CD4-positive, alpha-beta T cell treated with Interleukin-4 for 1 hour (primary cell): Measurements from ENCODE around the gene SMIM10.
"Not testable (repeated sequence)": the region's sequence is repeated elsewhere in the genome, so short reads cannot be mapped to it uniquely, and the experiment has no call there.

Experiments used
- DNase-seq, 2 donors: peaks; one replicate each; pipeline ENCODE4 v3.0.0-alpha.2; 2020 to 2022

Gene SMIM10

GRCh38 chrX:135015523-135016245 is 24.9 kb downstream of the SMIM10 start:
- no peak for DNase-seq

- DNase-seq: not testable (repeated sequence)
Observed at GRCh38 chrX:135019890-135020289, 29.1 kb downstream of the SMIM10 start.

- not testable (repeated sequence) for DNase-seq
Observed at GRCh38 chrX:135023791-135024190, 33.0 kb downstream of the SMIM10 start.

- no peak for DNase-seq
Observed at GRCh38 chrX:135024526-135024925, 33.7 kb downstream of the SMIM10 start.

GRCh38 chrX:135030207-135030963 is 39.6 kb downstream of the SMIM10 start:
- DNase-seq: not testable (repeated sequence)

- DNase-seq: not testable (repeated sequence)
Observed at GRCh38 chrX:135041149-135042123, 50.6 kb downstream of the SMIM10 start.
